GM19372 (cell line): Measurements from ENCODE around the gene SLC3A2.

Experiments used
- ATAC-seq: cut with Tn5 transposase; IDR thresholded peaks from one replicate; pipeline ENCODE4 v1.9.1; 2021; ENCODE audit warnings: mild to moderate bottlenecking, low read depth, moderate library complexity; ENCODE audit not compliant: unreplicated experiment

The SLC3A2 gene

GRCh38 chr11:62879235-62879978 lies 1.3 kb upstream of the SLC3A2 start:
- ATAC-seq = no peak

- ATAC-seq = peak; percentile 28
Measured at GRCh38 chr11:62880231-62880802, 379 bp upstream of the SLC3A2 start.

DNA sequence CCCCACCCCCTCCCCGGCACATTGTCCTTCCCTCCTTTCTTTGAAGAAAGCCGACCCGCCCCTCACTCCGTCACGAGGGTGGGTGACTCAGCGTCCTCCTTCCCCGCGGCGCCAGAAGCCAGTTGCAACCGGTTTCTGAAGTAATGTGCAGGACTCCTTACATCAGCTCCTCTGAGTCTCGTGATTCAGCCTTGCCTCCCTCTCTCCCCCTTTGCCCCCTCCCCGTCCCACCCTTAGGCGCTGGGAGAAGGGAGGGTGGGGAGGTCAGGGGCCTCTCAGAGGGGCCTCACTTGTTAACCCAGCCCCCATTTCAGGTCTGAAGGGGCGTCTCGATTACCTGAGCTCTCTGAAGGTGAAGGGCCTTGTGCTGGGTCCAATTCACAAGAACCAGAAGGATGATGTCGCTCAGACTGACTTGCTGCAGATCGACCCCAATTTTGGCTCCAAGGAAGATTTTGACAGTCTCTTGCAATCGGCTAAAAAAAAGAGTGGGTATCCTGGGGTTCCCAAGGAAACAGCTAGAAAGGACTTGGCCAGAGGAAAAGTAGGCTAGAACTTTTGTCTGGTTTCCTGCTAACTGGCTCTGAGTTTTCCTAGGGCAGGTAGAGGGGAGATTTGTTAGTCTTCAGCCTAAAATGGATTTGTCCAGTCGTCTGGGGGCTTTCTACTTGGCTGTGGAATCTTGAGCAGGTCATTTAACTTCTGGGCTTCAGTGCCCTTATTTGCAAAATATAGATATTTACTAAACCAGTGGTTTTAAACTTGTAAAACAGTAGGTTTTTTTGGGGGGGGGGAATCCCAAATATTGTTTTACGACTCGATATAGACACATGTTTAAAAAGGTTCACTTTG lies 1.1 kb downstream of the SLC3A2 start:
- ATAC-seq = peak; percentile 26

GRCh38 chr11:62882431-62882749 lies 1.7 kb downstream of the SLC3A2 start:
- ATAC-seq = no peak

GRCh38 chr11:62882788-62883501 lies 2.2 kb downstream of the SLC3A2 start:
- ATAC-seq = no peak

DNA sequence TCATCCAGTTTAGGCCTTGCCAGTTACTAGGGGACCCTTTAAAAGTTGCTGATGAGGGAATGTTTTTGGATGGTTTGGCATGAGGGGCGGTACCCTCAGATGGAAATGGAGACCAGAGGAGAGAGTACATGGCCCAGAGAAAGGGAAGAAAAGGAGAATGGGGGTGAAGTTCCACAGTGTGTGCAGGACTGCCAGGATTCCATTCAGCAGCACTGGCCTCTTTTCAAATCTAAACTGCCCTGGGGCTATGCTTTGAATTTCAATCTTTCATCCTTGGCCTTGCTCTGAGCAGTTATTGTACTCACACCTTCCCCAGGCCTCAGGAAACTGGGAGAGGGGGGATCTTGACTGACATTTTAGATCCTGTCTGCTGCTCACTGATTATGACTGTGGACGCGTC lies 3.0 kb downstream of the SLC3A2 start:
- no peak for ATAC-seq

- ATAC-seq = no peak
Measured at GRCh38 chr11:62885137-62885750, 4.5 kb downstream of the SLC3A2 start.

- ATAC-seq = no peak
Measured at GRCh38 chr11:62888406-62888805, 7.7 kb downstream of the SLC3A2 start.

- ATAC-seq = no peak
Measured at GRCh38 chr11:62889126-62889483, 8.4 kb downstream of the SLC3A2 start.

GRCh38 chr11:62889484-62890437 lies 9.1 kb downstream of the SLC3A2 start:
- no peak for ATAC-seq

DNA sequence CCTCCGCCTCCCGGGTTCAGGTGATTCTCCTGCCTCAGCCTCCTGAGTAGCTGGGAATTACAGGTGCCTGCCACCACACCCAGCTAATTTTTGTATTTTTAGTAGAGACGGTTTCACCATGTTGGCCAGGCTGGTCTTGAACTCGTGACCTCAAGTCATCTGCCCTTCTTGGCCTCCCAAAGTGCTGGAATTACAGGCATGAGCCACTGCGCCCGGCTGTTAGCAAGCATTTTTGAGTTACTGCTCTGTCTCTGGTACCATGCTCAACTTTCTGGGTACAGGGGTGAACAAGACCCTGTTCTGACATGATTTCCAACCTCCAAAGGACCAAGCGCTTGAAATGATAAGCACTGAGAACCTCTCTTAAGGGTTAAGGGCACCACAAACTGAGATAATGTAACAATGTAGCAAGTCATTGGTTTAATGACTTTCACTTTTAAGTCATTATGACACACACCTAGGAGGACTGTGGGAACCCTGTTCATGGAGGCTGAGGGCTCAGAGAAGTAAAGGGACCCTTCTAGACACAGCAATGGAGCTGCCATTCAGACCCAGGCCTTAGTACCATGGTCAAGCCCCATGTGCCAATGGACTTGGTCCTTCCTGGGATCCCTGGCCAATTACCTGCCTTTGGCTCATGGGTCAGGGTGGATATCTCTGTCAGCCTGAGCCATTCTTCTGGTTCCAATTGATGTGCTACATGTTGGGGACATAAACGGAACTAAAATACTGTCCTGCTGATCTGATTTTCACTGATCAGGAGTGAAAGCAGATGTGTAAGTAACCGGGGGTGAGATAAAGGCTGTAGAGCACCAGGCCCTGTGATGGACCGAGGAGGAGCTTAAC lies 11.6 kb downstream of the SLC3A2 start:
- no peak for ATAC-seq

- ATAC-seq = no peak
Measured at GRCh38 chr11:62895501-62895900, 14.8 kb downstream of the SLC3A2 start.

GRCh38 chr11:62896049-62896448 lies 15.4 kb downstream of the SLC3A2 start:
- no peak for ATAC-seq

GRCh38 chr11:62897311-62897710 lies 16.6 kb downstream of the SLC3A2 start:
- ATAC-seq = no peak

- ATAC-seq = no peak
Measured at GRCh38 chr11:62898027-62898426, 17.3 kb downstream of the SLC3A2 start.

GRCh38 chr11:62902932-62903331 lies 22.2 kb downstream of the SLC3A2 start:
- no peak for ATAC-seq

- no peak for ATAC-seq
Measured at GRCh38 chr11:62905296-62905695, 24.6 kb downstream of the SLC3A2 start.

- ATAC-seq = no peak
Measured at GRCh38 chr11:62905927-62906531, 25.3 kb downstream of the SLC3A2 start.
